Loucy (cell line): ENCODE measurements around the gene SUMO2.
A peak's percentile ranks its signal among the peaks of the same experiment; 100 is the strongest.

Experiments
- H2AFZ ChIP-seq: fragments of 200-600 bp; sonication (generic); 2 replicates; pipeline ENCODE4 v1.6.0; 2016; ENCODE audit warnings: antibody characterized with exemption, mild to moderate bottlenecking, low read length, moderate library complexity
- H3F3A ChIP-seq: fragments of 200-600 bp; 2 replicates; pipeline ENCODE4 v1.6.0; 2016; ENCODE audit warnings: antibody characterized with exemption, low read depth, mild to moderate bottlenecking
- H3K27me3 ChIP-seq: fragments of 200-600 bp; sonication (generic); 2 replicates; pipeline ENCODE4 v1.6.1; 2014; ENCODE audit warnings: low read length, mild to moderate bottlenecking; ENCODE audit not compliant: insufficient read depth, poor library complexity, severe bottlenecking
- H3K36me3 ChIP-seq: fragments of 200-600 bp; sonication (generic); 2 replicates; pipeline ENCODE4 v1.6.1; 2016; ENCODE audit warnings: low read length; ENCODE audit not compliant: insufficient read depth
- H3K4me1 ChIP-seq: fragments of 200-600 bp; sonication (generic); 2 replicates; pipeline ENCODE4 v1.5.1; 2014; ENCODE audit warnings: low read length, mild to moderate bottlenecking; ENCODE audit not compliant: insufficient read depth, poor library complexity, severe bottlenecking
- H3K4me2 ChIP-seq: fragments of 200-600 bp; sonication (generic); 2 replicates; pipeline ENCODE4 v1.6.0; 2014; ENCODE audit warnings: antibody characterized with exemption, low read length, low read depth, mild to moderate bottlenecking; ENCODE audit not compliant: poor library complexity, severe bottlenecking
- H3K4me3 ChIP-seq: fragments of 200-600 bp; sonication (generic); 2 replicates; pipeline ENCODE4 v1.5.1; 2014; ENCODE audit warnings: low read length, mild to moderate bottlenecking, mixed read lengths; ENCODE audit not compliant: poor library complexity, severe bottlenecking
- H3K79me2 ChIP-seq: fragments of 200-600 bp; sonication (generic); 2 replicates; pipeline ENCODE4 v1.6.1; 2014; ENCODE audit warnings: low read length; ENCODE audit not compliant: insufficient read depth
- H3K9ac ChIP-seq: fragments of 200-600 bp; sonication (generic); 2 replicates; pipeline ENCODE4 v1.6.0; 2014; ENCODE audit warnings: mild to moderate bottlenecking, low read depth, low read length, moderate library complexity; ENCODE audit not compliant: poor library complexity, severe bottlenecking
- H3K9me2 ChIP-seq: fragments of 200-600 bp; sonication (generic); replicated peaks from 2 replicates; pipeline ENCODE4 v1.6.1; 2016; ENCODE audit warnings: low read depth, low read length, mixed read lengths
- H3K9me3 ChIP-seq: fragments of 200-600 bp; sonication (generic); 2 replicates; pipeline ENCODE4 v1.6.1; 2014; ENCODE audit warnings: mild to moderate bottlenecking, antibody characterized with exemption, low read length, low read depth; ENCODE audit not compliant: insufficient read depth
- H4K20me1 ChIP-seq: fragments of 200-600 bp; sonication (generic); 2 replicates; pipeline ENCODE4 v1.6.0; 2014; ENCODE audit warnings: antibody characterized with exemption, low read length, mild to moderate bottlenecking; ENCODE audit not compliant: insufficient read depth, poor library complexity, severe bottlenecking
- CTCF ChIP-seq: fragments of 200-600 bp; sonication (generic); conservative IDR thresholded peaks from 2 replicates; pipeline ENCODE4 v1.5.1; 2014; ENCODE audit warnings: mild to moderate bottlenecking, antibody characterized with exemption, low read length
- EZH2phosphoT487 ChIP-seq: fragments of 200-600 bp; IDR thresholded peaks from 2 replicates; pipeline ENCODE4 v1.6.1; 2018; ENCODE audit warnings: antibody characterized with exemption, mild to moderate bottlenecking, moderate library complexity, borderline replicate concordance

Gene SUMO2

GRCh38 chr17:75155191-75155601, 27.6 kb downstream of the SUMO2 start:
- H3K27me3 ChIP-seq, result no peaks in the 10 kb centered on the region
- no peaks in the 10 kb centered on the region for H3F3A ChIP-seq
- peaks cover 34% of the 10 kb centered on the region for H4K20me1 ChIP-seq
- H3K36me3 ChIP-seq, result no peaks in the 10 kb centered on the region
- no peaks in the 10 kb centered on the region for H3K9me2 ChIP-seq
- peak overlapping the region; percentile 54 for H3K9ac ChIP-seq
- TF ChIP-seq CTCF (no peak), EZH2phosphoT487 (no peak)
- H3K4me3 ChIP-seq, result peak overlapping the region; percentile 92
- peaks cover 41% of the 10 kb centered on the region for H3K79me2 ChIP-seq
- H3K4me1 ChIP-seq, result peaks cover 24% of the 10 kb centered on the region
- no peaks in the 10 kb centered on the region for H3K9me3 ChIP-seq
- peak overlapping the region; percentile 49; the same call in 1 of the 2 replicates for H2AFZ ChIP-seq
- H3K4me2 ChIP-seq, result peak overlapping the region; percentile 75

- no peak for TF ChIP-seq CTCF
- TF ChIP-seq EZH2phosphoT487, result no peak
These were observed 28.3 kb downstream of the SUMO2 start, which contains the start of gene JPT1 for GRCh38 chr17:75154195-75155106. Gene JPT1, minus strand, starts transcription at chr17:75154512. Its CDS starts 115 bp downstream, at chr17:75154397.

GRCh38 chr17:75153780-75154194, 29.0 kb downstream of the SUMO2 start:
- H3K4me1 ChIP-seq, result peaks cover 34% of the 10 kb centered on the region

More at GRCh38 chr17:75154195-75155106, 28.3 kb downstream of the SUMO2 start, which contains the start of gene JPT1:
- H3K4me1 ChIP-seq, result peaks cover 31% of the 10 kb centered on the region
- H4K20me1 ChIP-seq, result peaks cover 42% of the 10 kb centered on the region
- H3F3A ChIP-seq, result no peaks in the 10 kb centered on the region
- H3K4me2 ChIP-seq, result peak within 1 kb of the TSS; percentile 85
- H2AFZ ChIP-seq, result peak within 1 kb of the TSS; percentile 49
- H3K79me2 ChIP-seq, result peaks cover 48% of the 10 kb centered on the region
- H3K9me3 ChIP-seq, result no peaks in the 10 kb centered on the region
- peak within 1 kb of the TSS; percentile 96 for H3K9ac ChIP-seq
- H3K9me2 ChIP-seq, result no peaks in the 10 kb centered on the region
- H3K4me3 ChIP-seq, result peak within 1 kb of the TSS; percentile 92
- H3K27me3 ChIP-seq, result no peaks in the 10 kb centered on the region
- no peaks in the 10 kb centered on the region for H3K36me3 ChIP-seq

More at GRCh38 chr17:75153780-75154194, 29.0 kb downstream of the SUMO2 start:
- no peaks in the 10 kb centered on the region for H3K9me2 ChIP-seq
- peak overlapping the region; percentile 96 for H3K9ac ChIP-seq
- H2AFZ ChIP-seq, result no peak overlapping the region
- H3K79me2 ChIP-seq, result peaks cover 55% of the 10 kb centered on the region
- no peaks in the 10 kb centered on the region for H3K9me3 ChIP-seq
- peak overlapping the region; percentile 85 for H3K4me2 ChIP-seq
- peak overlapping the region; percentile 92 for H3K4me3 ChIP-seq
- H4K20me1 ChIP-seq, result peaks cover 47% of the 10 kb centered on the region
- TF ChIP-seq CTCF (no peak), EZH2phosphoT487 (no peak)
- no peaks in the 10 kb centered on the region for H3K27me3 ChIP-seq
- H3F3A ChIP-seq, result no peaks in the 10 kb centered on the region
- peaks cover 2% of the 10 kb centered on the region; the same call in 1 of the 2 replicates for H3K36me3 ChIP-seq
